Activated T-cell treated with anti-CD3 and anti-CD28 coated beads for 24 hours (primary cell): ENCODE results near the gene PPIB.

Experiments
- DNase-seq: peaks from one replicate; pipeline ENCODE4 v3.0.0-alpha.2; 2020; ENCODE audit warnings: low read depth

Gene PPIB

DNA sequence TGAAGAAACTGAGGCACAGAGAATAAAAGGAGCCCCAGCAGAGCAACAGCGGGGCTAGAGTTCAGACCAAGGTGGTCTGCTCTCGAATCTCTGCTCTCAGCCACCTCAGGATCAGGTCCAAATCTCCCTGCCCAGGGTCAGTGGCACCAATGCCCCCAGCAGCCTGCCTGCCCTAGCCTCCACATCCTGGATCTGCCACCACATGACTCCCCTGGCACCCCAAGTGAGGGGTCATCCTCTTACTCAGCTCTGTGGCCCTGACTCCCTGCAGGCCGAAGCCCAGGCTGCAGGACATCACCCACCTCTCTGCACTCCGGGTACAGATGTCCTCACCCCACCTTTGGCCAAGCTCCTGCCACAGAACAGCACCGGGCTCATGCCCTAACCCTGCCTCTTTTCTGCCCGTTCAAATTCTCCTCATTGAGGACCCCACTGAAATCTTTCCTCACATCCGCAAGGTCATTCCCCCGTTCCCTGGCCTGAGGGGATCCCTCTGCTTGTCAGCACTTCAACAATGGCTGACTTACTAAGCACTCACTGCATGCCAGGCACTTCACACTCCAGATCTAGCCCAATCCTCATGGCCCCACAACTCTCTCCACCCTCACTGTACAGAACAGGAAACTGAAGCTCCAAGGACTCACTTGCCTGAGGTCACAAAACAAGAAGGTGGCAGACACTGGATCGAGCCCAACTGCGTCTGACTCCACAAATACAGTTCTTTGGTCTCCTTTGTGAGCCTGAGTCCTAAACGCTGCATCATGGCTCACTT is 4.3 kb downstream of the PPIB start:
- DNase-seq = no peak

DNA sequence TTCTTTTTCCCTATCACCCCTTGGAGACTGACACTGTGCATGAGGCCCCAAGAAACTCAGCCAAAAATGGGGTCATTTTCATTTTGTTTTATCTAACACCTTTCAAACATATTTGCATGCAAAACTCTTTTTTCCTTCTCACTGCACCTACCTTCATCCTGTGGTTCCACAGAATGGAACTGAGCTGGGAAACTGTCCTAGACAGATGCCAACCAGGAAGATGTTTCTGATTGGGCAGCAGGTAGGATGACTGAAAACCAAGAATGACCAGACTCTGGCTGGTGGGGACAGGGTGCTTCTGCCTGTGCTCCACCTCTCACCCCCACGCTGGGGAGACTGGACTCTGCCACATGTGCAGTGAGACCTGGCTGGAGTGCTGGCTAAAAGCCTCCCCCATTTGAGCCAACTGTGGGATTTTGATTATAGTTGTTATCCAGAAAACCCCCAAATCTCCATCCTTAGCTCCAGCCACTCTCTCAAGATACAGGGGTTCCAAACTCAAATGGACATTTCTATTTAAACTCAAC is 5.2 kb downstream of the PPIB start:
- no peak for DNase-seq

DNA sequence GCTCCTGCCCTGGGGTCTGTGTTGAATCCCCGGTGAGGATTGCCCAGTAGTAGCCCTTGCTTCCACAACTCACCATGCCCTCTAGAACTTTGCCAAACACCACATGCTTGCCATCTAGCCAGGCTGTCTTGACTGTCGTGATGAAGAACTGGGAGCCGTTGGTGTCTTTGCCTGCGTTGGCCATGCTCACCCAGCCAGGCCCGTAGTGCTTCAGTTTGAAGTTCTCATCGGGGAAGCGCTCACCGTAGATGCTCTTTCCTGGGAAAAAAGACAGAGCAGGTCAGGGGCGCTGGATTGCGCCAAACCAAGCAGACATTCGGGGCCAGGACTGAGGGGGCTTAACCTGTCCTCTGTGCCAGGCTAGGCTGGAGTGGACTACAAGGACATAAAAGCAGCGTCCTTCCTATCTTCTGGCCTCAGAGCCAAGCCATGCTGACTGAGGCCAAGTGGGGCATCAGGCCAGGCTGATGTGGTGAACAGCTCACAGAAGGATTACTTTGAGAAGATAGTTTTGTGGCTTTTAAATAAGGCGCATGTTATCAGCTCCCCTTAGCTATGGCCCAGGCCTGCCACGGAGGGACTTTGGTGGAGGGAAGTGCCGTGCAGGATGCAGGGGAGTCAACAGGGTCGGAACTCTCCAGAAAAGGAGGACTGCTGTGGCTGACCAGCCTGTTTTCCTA is 6.0 kb downstream of the PPIB start:
- DNase-seq = no peak

DNA sequence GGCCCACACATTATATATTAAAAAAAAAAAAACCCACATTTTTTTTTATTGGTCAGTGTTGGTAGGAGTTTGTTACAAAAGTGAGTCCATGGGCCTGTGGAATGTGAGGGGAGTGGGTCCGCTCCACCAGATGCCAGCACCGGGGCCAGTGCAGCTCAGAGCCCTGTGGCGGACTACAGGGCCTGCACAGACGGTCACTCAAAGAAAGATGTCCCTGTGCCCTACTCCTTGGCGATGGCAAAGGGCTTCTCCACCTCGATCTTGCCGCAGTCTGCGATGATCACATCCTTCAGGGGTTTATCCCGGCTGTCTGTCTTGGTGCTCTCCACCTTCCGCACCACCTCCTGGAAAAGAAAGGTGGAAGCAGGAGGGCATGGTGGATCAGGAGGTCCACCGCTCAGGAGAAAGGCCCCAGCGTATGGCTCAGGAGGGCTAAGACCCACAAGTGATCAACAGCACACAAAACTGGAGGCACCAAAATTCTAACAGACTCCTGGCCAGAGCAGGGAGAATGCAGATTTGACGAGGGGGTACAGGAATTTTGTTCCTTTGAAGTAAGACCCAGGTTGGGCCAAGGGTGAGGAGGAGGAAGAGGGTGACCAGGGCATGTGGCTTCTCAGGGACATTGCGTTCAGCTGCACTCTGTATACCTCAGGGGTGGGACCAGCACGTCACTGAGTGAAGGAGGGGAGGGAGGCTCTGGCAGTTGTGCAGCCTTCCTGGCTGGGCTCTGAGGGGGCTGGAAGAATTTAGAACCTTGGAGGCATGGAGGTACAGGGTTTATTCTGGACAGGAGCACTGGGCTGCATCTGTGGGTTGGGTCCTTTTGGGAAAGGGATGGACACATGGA is 6.8 kb downstream of the PPIB start:
- no peak for DNase-seq

DNA sequence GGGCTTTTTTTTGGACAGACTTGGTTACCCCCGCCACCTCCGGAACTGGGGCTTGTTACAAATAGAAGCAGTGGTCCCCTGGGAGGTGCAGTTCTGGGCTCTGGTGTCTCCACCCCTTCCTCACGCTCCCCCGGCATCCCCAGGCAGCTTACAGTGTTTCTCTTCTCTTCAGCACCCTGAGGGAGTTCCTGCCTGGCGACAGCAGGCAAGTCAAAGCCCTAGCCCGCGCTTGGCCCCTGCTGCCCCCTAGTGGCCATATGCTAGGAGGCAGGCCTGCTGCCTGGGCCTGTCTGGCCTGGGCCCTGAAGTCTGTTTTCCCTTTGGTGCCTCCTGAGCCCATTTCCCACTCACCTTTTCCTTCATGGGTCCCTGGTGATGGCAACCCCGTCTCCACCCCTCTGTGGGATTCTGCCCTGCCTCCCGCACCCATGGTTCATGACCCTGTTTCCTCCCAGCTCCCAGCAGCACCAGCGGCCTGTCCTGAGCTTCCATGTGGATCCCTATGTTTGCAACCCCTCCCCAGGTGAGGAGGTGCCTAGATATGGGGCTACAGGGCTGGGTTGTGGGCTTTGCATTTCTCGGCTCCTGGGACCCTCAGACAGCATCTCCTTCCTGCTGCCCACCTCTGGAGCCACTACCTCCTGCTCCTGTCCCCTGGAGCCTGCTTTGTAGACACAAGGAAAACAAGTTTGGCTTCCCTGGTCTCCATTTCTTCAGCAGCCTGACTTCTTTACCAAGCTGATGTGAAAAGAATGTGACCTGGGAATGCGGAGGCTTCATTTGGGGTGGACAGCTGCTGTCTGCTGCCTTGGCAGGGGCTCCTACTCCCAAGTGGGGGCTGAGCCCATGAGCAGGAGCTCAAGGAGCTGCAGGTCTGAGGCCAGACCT is 9.1 kb downstream of the PPIB start:
- peak; percentile 88 for DNase-seq

DNA sequence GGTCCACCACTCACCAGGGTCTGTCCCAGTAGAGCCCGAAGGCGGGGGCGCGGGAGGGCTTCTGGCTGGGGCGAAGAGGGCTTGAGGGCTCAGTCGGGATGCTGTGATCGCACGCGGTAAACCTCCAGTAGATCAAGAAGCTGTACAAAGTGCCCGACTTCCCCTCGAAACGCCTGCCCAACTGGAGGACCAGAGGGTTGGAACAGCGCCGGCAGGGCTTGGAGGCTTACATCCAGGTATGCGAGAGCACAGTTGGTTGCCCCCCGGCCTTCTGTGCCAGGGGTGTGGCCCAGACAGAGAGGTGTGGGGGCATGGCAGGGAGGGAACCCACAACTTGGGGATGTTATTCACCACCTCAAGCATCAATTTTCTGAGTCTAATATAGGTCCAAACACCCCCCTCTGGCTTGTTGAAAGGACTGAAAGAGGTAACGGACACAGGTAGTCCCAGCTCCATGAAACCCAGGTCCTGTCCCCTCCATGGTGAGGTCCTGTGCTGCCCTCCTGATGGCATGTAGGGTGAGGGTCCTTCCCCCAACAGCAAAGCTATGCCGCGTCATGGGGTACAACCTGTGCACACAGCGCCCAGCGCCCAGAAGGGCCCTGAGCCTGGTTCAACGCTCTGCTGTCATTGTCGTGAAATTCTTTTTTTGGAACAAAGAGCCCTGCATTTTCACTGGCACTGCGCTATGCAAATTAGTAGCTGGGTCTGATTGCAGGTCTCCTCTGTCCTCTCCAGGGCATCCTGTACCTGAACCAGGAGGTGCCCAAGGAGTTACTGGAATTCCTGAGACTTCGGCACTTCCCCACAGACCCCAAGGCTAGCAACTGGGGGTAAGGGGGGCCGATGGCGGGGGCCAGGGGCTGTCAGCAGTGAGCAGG is 10.1 kb downstream of the PPIB start:
- no peak for DNase-seq

DNA sequence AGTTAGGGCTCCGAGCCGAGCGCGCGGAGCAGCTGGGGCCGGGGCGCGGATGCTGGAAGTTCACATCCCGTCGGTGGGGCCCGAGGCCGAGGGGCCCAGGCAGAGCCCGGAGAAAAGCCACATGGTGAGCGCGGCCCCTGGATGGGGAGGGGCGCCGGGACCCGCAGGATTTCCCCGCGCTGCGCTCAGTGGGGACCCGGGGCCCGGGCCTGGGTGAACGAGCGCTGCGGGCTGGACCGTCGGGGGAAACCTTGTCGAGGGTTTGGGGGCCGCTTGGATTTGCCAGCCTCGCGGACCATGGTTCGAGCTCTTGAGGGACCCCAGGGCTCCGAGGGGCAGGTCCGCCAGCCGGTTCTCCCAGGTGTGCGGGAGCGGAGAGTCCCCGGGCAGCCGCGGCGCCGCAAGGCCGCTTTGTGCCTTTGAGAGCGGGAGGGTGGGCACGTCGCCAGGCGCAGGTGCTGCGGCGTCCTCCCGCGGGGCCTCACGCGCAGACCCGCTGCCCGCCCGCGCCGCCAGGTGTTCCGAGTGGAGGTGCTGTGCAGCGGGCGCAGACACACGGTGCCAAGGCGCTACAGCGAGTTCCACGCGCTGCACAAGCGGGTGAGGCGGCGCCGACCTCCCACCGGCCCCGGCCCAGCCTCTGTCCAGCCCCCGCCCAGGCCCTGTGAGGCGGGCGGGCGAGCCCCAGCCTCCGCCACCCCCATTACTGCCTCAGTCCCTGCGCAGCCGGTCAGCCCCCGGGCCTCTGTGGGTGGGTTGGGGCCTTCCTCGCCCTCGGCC is 10.9 kb downstream of the PPIB start, which contains the start of gene SNX22:
TSS of gene SNX22 (plus strand) at position 5 of the 780 bp plus-strand sequence. CDS start at position 50, 45 bp downstream.
- no peak for DNase-seq

DNA sequence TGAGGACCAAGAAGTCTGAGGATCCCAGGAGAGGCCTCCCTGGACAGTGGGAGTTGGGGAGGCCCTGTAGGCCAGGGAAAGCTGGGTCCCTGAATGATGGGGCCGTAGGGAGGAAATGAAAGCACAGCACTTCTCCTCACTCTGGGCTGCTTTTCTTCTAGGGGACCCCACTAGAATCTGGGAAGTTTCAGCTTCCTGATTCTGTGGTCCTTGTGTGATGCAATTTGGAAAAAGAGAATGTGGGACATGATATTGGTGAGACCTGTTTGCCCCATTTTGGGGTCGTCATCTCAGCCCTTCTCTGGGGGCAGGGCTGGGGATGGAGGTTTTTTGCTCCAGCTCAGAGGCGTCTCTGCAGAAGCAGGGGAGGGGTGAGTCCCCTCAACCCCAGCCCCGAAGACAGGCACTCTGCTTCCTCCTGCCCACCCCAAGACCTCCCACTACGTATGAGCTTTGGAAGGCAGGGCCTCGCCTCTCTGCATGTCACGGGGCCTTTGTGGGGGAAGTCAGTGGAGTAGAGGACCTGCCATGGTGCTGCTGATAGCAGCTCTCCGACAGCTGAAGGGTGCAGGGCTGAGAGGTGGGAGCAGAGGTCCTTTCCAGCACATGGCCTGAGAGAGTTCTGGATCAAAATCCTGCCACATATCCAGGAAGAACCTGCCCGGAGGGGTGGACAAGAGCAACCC is 12.8 kb downstream of the PPIB start:
- DNase-seq = no peak

DNA sequence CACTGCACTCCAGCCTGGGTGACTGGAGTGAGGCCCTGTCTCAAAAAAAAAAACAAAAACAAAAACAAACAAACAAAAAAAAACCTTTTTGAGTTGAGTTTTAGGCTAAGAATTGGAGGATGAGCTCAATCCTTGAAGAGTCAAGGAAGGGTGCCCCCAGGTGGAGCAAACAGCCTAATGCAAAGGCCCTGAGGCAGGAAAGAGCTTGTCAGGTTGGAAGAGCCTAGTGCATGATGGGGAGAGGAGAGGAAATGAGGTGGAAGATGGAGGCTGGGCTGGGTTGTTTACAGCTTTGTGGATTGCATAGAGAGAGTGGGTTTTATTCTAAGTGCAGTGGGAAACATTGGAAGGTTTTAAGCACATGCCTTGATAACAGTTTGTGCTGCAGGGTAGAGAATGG is 13.4 kb downstream of the PPIB start:
- DNase-seq = no peak

DNA sequence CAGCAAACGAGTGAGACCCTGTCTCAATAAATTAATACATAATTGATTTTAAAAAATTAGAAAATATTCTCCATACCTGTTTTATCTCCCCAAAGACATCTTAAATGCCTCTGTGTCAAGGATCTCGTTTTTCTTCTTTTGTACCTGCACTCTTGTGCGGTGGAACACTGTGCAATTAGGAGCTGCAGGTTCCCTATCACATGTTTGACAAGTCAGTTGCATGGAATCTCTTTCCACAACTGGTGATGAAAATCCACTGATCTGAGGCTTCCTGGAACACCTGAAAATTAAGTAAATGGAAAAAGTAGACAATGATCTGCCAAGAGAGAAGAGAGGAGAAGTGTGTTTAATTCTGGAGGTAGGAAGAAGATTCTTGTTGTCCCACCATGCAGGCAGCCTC is 14.2 kb downstream of the PPIB start:
- no peak for DNase-seq

DNA sequence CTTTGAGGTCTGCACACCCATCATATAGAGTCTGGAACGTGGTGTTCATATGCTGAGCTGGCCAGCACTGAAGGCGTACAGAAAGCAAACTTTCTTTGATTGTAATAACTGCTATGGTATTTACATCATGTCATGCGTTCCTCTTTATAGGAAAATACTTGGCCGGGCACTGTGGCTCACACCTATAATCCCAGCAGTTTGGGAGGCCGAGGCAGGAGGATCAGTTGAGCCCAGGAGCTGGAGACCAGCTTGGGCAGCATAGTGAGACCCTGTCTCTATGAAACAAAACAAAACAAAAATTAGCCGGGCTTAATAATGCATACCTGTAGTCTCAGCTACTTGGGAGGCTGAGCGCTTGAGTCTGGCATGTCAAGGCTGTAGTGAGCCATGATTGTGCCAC is 14.7 kb downstream of the PPIB start:
- no peak for DNase-seq

DNA sequence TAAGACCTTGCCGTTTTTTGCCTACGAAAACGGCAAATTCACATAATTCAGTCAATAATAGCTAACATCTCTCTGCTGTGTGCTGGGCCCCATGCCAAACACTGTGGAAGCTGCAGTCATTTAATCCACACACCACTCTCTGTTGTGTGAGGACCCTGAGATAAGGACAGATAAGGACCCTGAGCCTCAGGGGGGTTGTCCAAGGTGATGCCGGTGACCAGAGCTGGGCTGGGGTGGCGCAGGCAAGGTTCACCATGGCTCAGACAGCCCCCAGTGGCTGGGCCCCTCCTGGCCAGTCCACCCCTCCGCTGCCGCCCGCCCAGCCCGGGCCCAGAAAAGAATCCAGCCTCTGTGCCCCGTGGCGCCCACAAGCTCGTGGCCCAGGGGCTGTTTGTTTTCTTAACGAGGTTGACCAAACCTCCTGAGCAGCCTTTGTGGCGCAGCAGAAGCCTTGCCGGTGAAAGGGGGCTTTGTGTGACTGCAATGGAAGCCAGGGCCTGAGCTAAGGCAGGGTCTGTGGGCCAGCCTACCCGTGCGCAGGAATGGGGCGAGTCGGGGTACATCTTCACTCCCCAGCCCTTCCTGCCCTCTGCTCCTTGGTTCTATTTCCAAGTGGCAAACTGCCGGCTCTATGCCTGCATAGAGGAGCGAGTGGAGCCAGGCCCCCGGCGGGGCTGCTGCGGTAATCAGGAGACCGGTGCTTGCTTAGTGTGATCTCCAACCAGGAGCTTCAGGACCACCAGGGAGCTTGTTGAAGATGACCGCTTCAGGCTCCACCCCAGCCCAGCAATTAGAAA is 15.7 kb downstream of the PPIB start:
- DNase-seq = no peak

DNA sequence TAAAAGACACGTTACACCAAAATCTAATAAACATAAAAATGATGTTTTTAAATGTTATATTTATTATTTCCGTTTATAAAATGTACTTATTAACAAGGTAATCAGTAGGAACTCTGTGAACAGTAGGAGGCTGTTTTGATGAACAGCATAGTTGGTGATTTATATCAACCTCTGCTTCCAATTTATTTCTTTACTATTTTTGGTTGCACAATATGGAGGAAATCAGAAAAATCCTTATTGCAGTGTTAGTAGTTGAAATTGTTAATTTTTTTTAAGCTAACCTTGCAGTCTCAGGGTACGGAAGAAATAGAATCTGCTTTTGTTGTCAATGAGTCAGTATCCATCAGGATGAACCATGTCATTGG is 16.3 kb downstream of the PPIB start:
- no peak for DNase-seq

DNA sequence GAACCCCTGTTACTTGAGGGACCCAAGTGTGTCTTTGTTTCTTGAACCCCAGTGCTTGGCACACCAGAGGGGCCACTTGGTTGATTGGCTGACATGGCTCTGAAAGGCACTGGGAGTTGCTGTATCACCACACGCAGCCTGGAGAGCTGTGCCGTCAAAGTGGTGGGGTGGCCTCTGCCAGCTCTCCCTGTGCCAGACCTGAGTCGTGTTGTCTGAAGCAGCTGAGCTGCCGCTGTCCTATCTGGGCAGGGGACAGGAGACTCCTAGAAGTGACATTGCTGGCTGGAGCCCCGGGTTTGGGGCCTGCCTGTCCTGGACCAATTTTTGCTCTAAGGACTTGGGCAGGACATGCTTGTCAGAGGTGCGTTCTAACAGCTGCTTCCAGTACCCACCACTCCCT is 16.8 kb downstream of the PPIB start:
- DNase-seq = no peak

DNA sequence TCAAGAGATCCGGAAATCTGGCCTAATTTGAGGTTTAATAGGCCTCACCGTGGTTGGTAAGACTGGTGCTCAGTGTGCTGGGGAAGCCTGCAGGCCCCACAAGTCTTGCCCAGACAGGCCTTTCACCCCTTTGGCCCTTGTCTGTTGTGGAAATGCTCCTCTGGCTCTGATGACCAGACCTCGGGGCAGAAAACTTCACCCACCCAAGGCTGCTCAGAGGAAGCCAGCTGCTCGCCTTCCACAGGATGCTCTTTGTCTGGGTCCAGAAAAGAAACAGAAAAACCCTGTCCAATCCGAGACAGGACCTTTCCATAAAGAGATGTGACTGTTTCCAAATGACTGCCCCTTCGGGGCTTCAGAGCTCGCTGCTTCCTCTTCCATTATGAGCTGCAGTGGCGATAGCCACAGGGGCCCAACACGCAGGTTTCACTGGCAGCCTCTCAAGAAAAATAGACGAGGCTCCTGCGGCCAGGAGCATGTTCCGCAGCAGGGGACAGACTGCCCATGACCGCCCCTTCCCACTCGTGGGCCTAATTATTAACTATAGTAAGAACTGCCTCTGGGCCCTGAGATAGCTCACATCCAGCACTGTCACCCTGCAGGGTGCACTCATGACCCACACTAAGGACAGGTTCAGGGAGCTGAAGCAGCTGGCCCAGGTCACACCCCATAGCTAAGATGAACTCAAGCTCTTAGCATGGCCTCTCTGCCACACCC is 18.1 kb downstream of the PPIB start:
- DNase-seq = no peak

DNA sequence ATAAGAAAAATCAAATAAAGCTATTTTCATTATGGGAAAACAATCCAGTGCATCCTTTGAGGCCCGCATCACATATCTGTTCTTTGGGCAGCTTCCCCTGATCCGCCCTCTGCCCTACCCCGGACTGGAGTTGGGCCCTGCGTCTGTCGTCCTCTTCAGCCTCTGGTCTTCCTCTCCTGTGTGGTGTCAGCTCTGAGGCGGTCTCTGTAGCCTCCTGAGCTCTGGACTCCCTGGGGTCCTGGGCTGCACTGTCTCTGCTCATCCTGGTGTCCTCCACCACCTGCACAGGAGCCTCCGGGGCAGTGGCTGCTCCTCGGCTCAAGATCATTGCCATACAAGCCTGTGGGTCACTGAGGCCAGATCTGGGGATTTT is 18.6 kb downstream of the PPIB start:
- DNase-seq = no peak

DNA sequence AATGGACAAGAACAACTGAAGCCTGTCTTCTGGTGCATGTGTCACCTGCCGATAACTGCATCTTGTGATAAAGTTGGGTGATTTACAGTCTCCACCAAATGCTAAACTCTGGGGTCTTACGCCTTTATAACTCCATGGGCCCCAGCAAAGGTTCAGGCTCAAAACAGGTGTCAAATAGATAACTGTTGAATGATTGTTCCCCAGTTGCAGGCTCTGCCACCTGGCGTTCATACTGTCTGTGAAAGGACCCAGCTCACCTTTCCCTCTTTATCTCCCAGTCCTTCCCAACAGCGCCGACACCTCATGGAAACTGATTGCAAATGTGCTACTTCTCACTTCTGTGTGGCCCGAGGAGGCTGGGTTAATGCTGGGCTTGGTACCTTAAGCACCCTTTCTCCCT is 19.5 kb downstream of the PPIB start:
- DNase-seq = no peak
